Measurements from ENCODE around the gene BID.

The BID gene

GRCh38 chr22:17774206-17774925, at the start of gene BID:
Gene BID (minus strand): TSS chr22:17774469. CDS start chr22:17750116, 24,353 bp downstream.
- no peak for TF ChIP-seq GATA2 (IDR thresholded peaks at IDR 0.05; ENCODE audit: low read depth, low read length)
- no peak for TF ChIP-seq GATA3 (IDR thresholded peaks at IDR 0.05; ENCODE audit: low read depth, low read length)

- TF ChIP-seq GATA2 (IDR thresholded peaks at IDR 0.05; ENCODE audit: low read depth, low read length) (no peak), GATA3 (IDR thresholded peaks at IDR 0.05; ENCODE audit: low read depth, low read length) (no peak)
Observed at GRCh38 chr22:17823964-17824363, 49.7 kb upstream of the BID start.

GRCh38 chr22:17823226-17823625, 49.0 kb upstream of the BID start:
- TF ChIP-seq GATA3 (IDR thresholded peaks at IDR 0.05; ENCODE audit: low read depth, low read length) (no peak), GATA2 (IDR thresholded peaks at IDR 0.05; ENCODE audit: low read depth, low read length) (no peak)

GRCh38 chr22:17822087-17822486, 47.8 kb upstream of the BID start:
- no peak for TF ChIP-seq GATA3 (IDR thresholded peaks at IDR 0.05; ENCODE audit: low read depth, low read length)
- no peak for TF ChIP-seq GATA2 (IDR thresholded peaks at IDR 0.05; ENCODE audit: low read depth, low read length)

GRCh38 chr22:17820879-17821439, 46.7 kb upstream of the BID start:
- no peak for TF ChIP-seq GATA2 (IDR thresholded peaks at IDR 0.05; ENCODE audit: low read depth, low read length)
- no peak for TF ChIP-seq GATA3 (IDR thresholded peaks at IDR 0.05; ENCODE audit: low read depth, low read length)

- TF ChIP-seq GATA2 (IDR thresholded peaks at IDR 0.05; ENCODE audit: low read depth, low read length): no peak
- no peak for TF ChIP-seq GATA3 (IDR thresholded peaks at IDR 0.05; ENCODE audit: low read depth, low read length)
Observed at GRCh38 chr22:17818649-17819048, 44.4 kb upstream of the BID start.

GRCh38 chr22:17818180-17818579, 43.9 kb upstream of the BID start:
- TF ChIP-seq GATA2 (IDR thresholded peaks at IDR 0.05; ENCODE audit: low read depth, low read length) (no peak), GATA3 (IDR thresholded peaks at IDR 0.05; ENCODE audit: low read depth, low read length) (no peak)

GRCh38 chr22:17817511-17818065, 43.3 kb upstream of the BID start:
- no peak for TF ChIP-seq GATA2 (IDR thresholded peaks at IDR 0.05; ENCODE audit: low read depth, low read length)
- no peak for TF ChIP-seq GATA3 (IDR thresholded peaks at IDR 0.05; ENCODE audit: low read depth, low read length)

GRCh38 chr22:17817079-17817478, 42.8 kb upstream of the BID start:
- TF ChIP-seq GATA3 (IDR thresholded peaks at IDR 0.05; ENCODE audit: low read depth, low read length): no peak
- TF ChIP-seq GATA2 (IDR thresholded peaks at IDR 0.05; ENCODE audit: low read depth, low read length): no peak

GRCh38 chr22:17816649-17817048, 42.4 kb upstream of the BID start:
- TF ChIP-seq GATA2 (IDR thresholded peaks at IDR 0.05; ENCODE audit: low read depth, low read length) (no peak), GATA3 (IDR thresholded peaks at IDR 0.05; ENCODE audit: low read depth, low read length) (no peak)

- no peak for TF ChIP-seq GATA2 (IDR thresholded peaks at IDR 0.05; ENCODE audit: low read depth, low read length)
- TF ChIP-seq GATA3 (IDR thresholded peaks at IDR 0.05; ENCODE audit: low read depth, low read length): no peak
Observed at GRCh38 chr22:17815703-17816254, 41.5 kb upstream of the BID start.

GRCh38 chr22:17814830-17815229, 40.6 kb upstream of the BID start:
- TF ChIP-seq GATA2 (IDR thresholded peaks at IDR 0.05; ENCODE audit: low read depth, low read length) (no peak), GATA3 (IDR thresholded peaks at IDR 0.05; ENCODE audit: low read depth, low read length) (no peak)

- TF ChIP-seq GATA3 (IDR thresholded peaks at IDR 0.05; ENCODE audit: low read depth, low read length): no peak
- no peak for TF ChIP-seq GATA2 (IDR thresholded peaks at IDR 0.05; ENCODE audit: low read depth, low read length)
Observed at GRCh38 chr22:17814084-17814483, 39.8 kb upstream of the BID start.

GRCh38 chr22:17811119-17811518, 36.9 kb upstream of the BID start:
- TF ChIP-seq GATA2 (IDR thresholded peaks at IDR 0.05; ENCODE audit: low read depth, low read length): no peak
- no peak for TF ChIP-seq GATA3 (IDR thresholded peaks at IDR 0.05; ENCODE audit: low read depth, low read length)
